A549 treated with AZD9567 at 1 μM for 4 hours (cell line): ENCODE data around the gene TMEM269. TPM values are rescaled to one million over a fixed set of nuclear protein-coding genes. Genes with fewer than 3 reads are reported as not detected.

Source experiments
- total RNA-seq: library from RNA; stranded (reverse); fragments of 200-300 nt; extraction: Qiagen RNA extraction; gene quantifications from 5 replicates; pipeline ENCODE4 v1.2.3, GENCODE V29; 2022; ENCODE audit not compliant: insufficient read depth

TMEM269 gene, protein sequence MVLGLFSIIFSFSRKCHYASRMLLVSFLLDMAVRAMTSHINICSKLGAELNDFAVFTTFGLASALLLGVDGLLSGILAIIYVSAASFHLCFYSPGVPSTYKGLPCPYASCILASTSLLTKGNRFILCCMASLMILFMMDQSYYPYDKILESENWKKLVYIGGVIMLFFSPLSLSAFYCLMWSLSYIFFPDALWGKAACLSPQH
- total RNA-seq: 0.08 to 0.23 TPM (median 0.10 TPM) in 4 of 5 replicates, not detected in the other

DNA sequence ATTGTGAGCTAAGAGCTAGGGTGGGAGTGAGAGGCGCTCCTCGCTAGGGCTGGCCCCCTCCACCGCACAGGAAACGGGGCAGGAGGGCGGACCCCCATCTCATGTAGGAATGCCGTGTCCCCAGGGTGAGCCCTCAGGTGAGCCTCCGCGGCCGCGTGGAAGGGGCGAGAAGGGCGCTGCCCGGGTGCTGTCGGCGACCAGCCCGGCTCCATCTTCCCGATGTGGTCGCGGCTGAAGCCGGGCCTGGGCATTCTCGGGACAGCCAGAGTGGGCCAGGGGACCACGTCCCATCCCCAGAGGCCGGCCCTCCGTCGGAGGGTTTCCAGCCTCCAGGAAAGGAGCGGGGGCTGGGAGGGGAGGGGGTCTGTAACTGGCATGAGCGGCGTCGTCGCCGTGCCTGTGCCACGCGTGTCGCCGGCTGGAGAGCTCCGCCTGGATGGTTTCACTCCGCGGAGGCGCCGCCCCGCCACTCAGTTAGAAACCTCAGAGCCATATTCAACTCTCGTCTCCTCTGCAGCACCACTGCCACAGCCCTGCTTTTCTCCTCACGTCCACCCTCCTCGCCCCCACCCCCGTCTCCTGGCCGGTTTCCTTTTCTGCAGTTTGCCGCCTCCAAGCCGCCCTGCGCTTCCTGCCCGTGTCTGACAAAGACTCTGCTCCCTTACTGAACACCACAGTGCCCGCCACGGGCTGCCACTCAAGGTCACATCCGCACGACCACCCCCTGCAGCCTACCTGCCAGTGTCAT, at the start of gene TMEM269:
Gene TMEM269 (plus strand): TSS at position 46 of the 748 bp plus-strand sequence. CDS start 4,903 bp downstream, outside the sequence.

DNA sequence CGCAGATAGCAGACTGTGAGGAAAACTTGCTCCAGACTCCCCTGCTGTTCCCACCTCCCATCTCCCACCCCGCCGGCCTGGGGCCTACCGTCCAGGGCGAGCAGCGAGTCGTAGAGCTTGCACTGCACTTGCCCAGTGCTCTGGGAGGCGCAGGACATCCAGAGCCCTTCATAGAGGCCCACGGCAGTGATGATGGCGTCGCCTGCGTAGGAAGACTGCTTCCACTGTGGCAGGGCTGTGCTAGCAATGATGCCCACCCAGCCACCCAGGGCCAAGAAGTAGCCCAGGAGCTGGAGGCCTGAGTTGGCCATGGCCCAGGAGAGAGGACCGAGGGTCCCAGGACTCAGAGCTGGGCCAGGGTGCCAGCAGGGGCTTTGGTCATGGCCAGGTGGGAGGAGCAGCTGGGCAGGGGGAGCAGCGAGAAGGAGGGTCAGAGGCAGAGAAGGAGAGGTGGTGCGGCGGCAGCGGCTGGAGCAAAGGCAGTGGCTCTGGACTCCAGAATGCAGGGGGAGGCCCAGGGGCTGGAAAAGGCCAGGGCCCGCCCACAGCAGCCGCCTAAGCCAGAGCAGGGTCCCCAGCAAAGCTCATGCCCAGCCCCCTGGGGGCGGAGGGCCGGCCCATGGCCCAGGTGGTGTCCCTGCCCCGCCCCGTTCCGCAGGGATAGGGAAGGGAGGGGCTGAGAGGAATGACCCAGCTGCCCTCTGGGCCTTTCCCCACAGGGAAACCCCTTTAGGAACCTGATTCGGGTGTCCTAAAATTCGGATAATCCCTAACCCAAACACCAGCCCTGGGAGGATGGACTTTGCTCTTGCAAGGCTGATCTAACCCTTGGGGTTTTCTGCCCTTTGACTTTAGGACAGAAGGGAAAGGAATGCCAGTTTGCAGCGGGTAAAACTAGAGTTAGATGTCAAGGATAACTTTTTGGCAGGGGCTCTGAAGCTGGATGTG, 44.8 kb upstream of the TMEM269 start, which contains the start of gene CLDN19:
Gene CLDN19 (minus strand): TSS at position 484 of the 948 bp plus-strand sequence. CDS start 173 bp downstream, at position 311.

DNA sequence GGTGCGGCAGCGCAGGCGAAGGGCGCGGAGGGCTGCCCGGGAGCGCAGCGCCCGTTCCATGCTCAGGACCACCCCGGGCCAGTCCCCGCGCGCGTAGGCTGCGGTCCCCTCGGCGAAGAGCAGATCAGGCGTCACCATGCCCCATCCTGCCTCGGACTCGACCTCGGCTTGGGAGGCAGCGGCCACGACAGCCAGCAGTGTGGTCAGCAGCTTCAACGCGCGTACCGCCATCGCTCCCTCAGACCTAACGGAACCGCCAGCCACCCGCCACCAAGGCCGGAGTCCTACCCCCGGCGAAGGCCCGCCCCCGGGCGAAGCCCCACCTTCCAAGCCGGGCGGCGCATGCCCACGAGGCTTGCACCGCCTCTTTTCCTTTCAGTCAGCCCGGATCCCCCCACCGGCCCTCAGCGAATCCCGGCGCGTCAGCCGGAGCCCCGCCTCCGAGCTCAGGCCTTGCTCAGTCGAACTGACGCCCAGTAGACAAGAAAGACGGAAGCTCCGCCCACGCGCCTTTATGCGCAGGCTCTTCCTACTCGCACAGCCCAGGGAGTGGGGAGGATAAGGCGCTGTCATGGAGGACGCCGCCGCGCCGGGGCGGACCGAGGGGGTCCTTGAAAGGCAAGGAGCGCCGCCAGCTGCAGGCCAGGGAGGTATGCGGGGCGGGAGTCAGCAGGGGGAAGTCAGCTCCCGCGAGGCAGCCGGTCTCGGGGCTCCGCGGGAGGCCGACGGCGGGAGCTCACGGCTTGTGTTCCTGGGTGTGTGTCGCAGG, 17.9 kb upstream of the TMEM269 start, which contains the start of the genes C1orf50 and P3H1:
Gene C1orf50 (plus strand): TSS at position 509 of the 769 bp plus-strand sequence. CDS start 63 bp downstream, at position 572.
Gene P3H1 (minus strand): TSS at position 288 of the 769 bp plus-strand sequence. CDS start 57 bp downstream, at position 231.

DNA sequence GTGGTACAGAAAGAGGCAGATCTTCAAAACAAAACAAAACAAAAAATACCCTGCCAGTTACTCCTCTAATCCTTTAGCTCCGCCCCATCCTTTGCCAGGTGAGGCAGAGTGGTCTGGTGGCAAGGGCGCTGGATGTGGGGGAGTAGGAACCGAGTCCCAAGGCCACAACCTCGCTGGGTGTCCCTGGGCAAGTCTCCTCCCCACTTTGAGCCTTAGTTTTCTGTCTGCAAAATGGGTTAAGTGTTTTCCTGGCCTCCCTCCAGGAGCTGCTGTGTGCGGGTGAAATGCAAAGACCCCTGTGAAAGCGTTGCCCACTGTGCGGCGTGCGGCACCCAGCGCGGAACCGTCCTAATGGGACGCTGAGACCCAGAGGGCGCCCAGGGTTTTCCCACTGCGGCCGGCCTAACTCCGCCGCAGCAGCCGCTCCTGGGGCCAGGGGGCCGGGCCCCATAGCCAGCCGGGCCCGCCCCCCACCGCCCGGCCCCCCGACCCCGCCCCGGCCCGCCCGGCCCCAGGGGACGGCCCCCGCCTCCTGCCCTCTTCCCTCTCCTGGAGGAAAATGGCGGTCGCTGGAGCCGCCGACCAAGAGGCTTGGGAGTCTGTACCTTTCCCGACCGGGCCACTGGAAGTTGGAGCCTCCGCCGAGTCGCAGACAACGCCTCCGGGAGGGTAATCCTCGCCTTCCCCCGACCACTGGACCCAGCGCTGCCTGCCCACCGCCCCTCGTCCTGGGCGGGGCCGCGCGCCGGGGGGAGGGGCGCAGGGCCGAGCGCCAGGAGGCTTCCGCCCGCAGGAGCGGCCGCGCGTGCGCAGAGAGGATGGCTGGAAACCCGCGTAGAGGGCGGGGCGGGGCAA, 32.0 kb downstream of the TMEM269 start, which contains the start of the genes ERMAP and SVBP:
Gene ERMAP (plus strand): TSS at position 538 of the 855 bp plus-strand sequence. CDS start 13,327 bp downstream, outside the sequence.
Gene SVBP (minus strand): TSS at position 813 of the 855 bp plus-strand sequence. CDS start 853 bp downstream, outside the sequence.

DNA sequence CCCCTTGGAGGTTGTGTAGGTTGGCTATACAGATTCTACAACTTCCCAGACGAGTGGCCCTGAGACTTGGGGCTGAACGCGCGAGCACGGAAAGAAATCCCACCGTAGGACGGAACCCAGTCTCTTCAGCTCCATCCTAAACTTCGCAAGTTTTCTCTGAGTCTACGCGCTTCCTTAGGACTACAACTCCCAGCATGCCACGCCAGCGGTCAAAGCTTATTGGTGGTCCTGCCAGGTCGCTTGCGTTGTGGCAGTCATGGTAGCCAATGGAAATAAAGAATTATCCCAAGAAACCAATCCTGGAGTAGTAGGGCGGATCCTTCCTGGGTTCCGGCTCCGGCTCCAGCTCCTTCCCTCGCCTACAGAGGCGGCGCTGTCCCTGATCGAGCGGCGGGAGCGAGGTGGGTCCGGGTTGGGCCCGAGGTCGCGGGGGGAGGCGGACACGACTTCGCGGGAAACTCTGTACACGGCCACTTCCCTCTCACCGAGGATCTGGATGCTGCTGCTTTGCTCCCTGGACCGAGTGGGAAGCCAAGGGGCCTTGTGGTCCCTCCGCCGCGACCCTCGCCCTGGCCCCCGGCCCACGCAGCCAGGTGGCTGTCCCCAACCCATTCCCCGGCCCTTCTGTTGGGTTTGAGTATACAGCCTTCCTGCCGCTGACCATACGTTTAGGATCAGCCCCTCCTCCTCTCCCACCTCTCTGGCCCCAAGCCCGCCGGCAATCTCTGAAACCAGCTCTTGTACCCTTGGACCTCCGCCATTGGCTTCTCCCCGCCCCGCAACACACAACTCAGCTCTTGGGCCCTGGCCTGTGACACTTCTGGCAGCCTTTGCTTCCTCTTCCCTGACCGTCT, 61.7 kb downstream of the TMEM269 start, which contains the start of gene ZNF691:
Gene ZNF691 (plus strand): TSS at position 357 of the 854 bp plus-strand sequence. CDS start 3,046 bp downstream, outside the sequence.

Other genes with a start within 250 kb of the TMEM269 start
- gene PPIH, start 126.6 kb upstream of the TMEM269 start, total RNA-seq: 45.9 to 63.6 TPM (median 61.0 TPM) in 5 replicates
- gene YBX1, start 102.6 kb upstream of the TMEM269 start, total RNA-seq: 718 to 786 TPM (median 772 TPM) in 5 replicates
- not detected in 5 replicates for gene CLDN19, start 44.8 kb upstream of the TMEM269 start, total RNA-seq
- gene P3H1, start 18.0 kb upstream of the TMEM269 start, total RNA-seq: 27.3 to 35.9 TPM (median 34.5 TPM) in 5 replicates
- 3.5 to 12.2 TPM (median 4.6 TPM) in 5 replicates for gene C1orf50, start 17.7 kb upstream of the TMEM269 start, total RNA-seq
- 3.7 to 4.4 TPM (median 4.2 TPM) in 5 replicates for gene ERMAP, start 32.1 kb downstream of the TMEM269 start, total RNA-seq
- gene SVBP, start 32.4 kb downstream of the TMEM269 start, total RNA-seq: 13.5 to 20.9 TPM (median 15.0 TPM) in 5 replicates
- 1.3 to 6.7 TPM (median 6.4 TPM) in 5 replicates for gene ZNF691, start 61.6 kb downstream of the TMEM269 start, total RNA-seq
- gene SLC2A1, start 173.9 kb downstream of the TMEM269 start, total RNA-seq: 87.5 to 130 TPM (median 93.5 TPM) in 5 replicates